ENCODE data around the gene ZNF217.
"Not testable (repeated sequence)": the region's sequence is repeated elsewhere in the genome, so short reads cannot be mapped to it uniquely, and the experiment has no call there.

Gene ZNF217

GRCh38 chr20:53561505-53561904, 32.1 kb downstream of the ZNF217 start:
- H3K4me3 ChIP-seq (ENCODE audit: low read depth, low read length) = no peak overlapping the region
- in situ Hi-C loops (cut with HindIII; ENCODE audit: low sequenced_read_pairs) = no loop called here
- DNase-seq (ENCODE audit: low read depth) = no peak
- no peak for TF ChIP-seq CTCF (IDR thresholded peaks at IDR 0.05; ENCODE audit: low read depth, low read length, missing control alignments)

DNA sequence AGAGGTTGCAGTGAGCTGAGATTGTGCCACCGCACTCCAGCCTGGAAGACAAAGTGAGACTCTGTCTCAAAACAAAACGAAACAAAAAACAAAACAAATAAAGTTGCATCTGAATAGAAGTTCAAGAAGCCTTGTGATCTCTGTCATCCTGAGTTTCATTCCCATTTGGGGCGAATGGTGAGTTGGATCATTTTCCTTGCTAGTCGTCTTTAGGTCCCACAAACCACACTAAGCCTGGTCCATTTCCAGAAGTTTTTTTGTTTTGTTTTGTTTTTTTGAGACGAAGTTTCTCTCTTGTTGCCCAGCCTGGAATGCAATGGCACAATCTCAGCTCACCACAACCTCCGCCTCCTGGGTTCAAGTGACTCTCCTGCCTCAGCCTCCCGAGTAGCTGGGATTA, 33.8 kb downstream of the ZNF217 start:
- in situ Hi-C loops (cut with HindIII; ENCODE audit: low sequenced_read_pairs) = no loop called here
- no peak for DNase-seq (ENCODE audit: low read depth)
- no peak for TF ChIP-seq CTCF (IDR thresholded peaks at IDR 0.05; ENCODE audit: low read depth, low read length, missing control alignments)
- no peak overlapping the region for H3K4me3 ChIP-seq (ENCODE audit: low read depth, low read length)

- in situ Hi-C loops (cut with HindIII; ENCODE audit: low sequenced_read_pairs) = no loop called here
- TF ChIP-seq CTCF (IDR thresholded peaks at IDR 0.05; ENCODE audit: low read depth, low read length, missing control alignments) = no peak
- no peak for DNase-seq (ENCODE audit: low read depth)
- no peak overlapping the region for H3K4me3 ChIP-seq (ENCODE audit: low read depth, low read length)
Measured at GRCh38 chr20:53557130-53557529, 36.5 kb downstream of the ZNF217 start.

GRCh38 chr20:53556267-53556897, 37.3 kb downstream of the ZNF217 start:
- no peak for DNase-seq (ENCODE audit: low read depth)
- no peak overlapping the region for H3K4me3 ChIP-seq (ENCODE audit: low read depth, low read length)
- TF ChIP-seq CTCF (IDR thresholded peaks at IDR 0.05; ENCODE audit: low read depth, low read length, missing control alignments) = no peak
- in situ Hi-C loops (cut with HindIII; ENCODE audit: low sequenced_read_pairs) = no loop called here

DNA sequence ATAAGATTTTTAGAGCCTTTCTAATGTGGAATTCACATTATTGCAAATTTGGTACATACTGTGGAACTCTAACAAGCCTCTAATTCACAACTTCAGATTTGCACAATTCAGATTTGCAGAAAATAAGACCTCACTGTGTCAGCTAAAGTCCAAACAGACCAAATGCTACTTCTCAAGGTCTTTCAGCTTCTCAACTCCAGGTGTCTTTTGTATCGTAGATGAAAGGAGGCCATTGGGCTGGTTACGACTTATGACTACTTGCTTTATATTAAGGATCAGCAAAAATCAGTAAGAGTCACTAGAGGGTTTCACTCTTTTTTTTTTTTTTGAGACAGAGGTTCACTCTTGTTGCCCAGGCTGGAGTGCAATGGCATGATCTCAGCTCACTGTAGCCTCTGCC, 37.8 kb downstream of the ZNF217 start:
- H3K4me3 ChIP-seq (ENCODE audit: low read depth, low read length) = no peak overlapping the region
- in situ Hi-C loops (cut with HindIII; ENCODE audit: low sequenced_read_pairs) = no loop called here
- no peak for TF ChIP-seq CTCF (IDR thresholded peaks at IDR 0.05; ENCODE audit: low read depth, low read length, missing control alignments)

GRCh38 chr20:53555081-53555480, 38.6 kb downstream of the ZNF217 start:
- in situ Hi-C loops (cut with HindIII; ENCODE audit: low sequenced_read_pairs) = no loop called here
- no peak for DNase-seq (ENCODE audit: low read depth)
- no peak for TF ChIP-seq CTCF (IDR thresholded peaks at IDR 0.05; ENCODE audit: low read depth, low read length, missing control alignments)
- H3K4me3 ChIP-seq (ENCODE audit: low read depth, low read length) = no peak overlapping the region

More for the DNA sequence above, 37.8 kb downstream of the ZNF217 start:
- DNase-seq (ENCODE audit: low read depth) = no peak

GRCh38 chr20:53552572-53552893, 41.1 kb downstream of the ZNF217 start:
- in situ Hi-C loops (cut with HindIII; ENCODE audit: low sequenced_read_pairs); DNase-seq (ENCODE audit: low read depth); H3K4me3 ChIP-seq (ENCODE audit: low read depth, low read length): not testable (repeated sequence)

- in situ Hi-C loops (cut with HindIII; ENCODE audit: low sequenced_read_pairs); DNase-seq (ENCODE audit: low read depth); H3K4me3 ChIP-seq (ENCODE audit: low read depth, low read length): not testable (repeated sequence)
Measured at GRCh38 chr20:53551719-53552571, 41.7 kb downstream of the ZNF217 start.
